Umbilical cord (tissue), 2 donors: ENCODE data around the gene LIN54. TPM values are rescaled to one million over a fixed set of nuclear protein-coding genes. Genes with fewer than 3 reads are reported as not detected.

Experiments used
- DNase-seq: peaks from one replicate; pipeline ENCODE4 v3.0.0-alpha.2; 2015; ENCODE audit warnings: low spot score
- total RNA-seq: library from RNA; depleted of rRNA; stranded (reverse); fragments of >200 nt; gene quantifications from one replicate; pipeline ENCODE4 v1.2.3, GENCODE V29; 2014; ENCODE audit warnings: low replicate concordance; ENCODE audit not compliant: insufficient read depth

LIN54 gene
- total RNA-seq, 1 donor from 2014 or later, result 14.2 TPM

DNA sequence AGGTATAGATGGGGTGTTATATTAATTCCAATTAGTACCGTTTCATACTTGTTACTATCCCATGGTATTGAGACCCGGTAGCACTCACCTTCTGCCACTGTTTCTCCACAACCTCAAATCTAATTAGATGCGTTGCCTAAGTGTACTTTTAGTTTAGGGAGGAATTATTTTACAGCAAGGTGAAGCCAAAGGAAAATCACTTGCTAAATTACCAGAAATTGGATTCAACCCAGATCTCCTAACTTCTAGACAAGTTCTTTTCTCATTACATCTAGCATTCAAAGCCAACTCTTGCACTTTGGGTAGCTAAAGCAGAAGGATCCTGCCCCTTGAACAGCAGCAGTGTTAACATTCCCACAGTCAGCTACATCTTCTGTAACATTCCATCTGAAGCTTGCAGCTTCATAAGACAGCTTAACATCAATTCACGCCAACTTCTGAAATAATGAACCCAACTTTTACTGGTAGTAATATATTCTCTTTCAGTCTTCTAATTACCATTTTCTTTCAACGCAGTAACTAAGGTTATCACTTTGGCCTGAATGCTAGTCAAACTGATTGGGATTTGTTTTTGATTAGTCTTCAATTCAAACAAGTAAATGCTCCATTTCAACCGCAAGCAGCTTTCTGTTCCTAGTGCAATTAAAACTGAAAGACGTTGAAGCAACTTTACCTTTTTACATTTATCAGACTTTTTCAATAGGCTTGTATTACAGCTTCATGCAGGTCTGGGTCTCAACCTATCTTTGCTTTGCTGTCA lies 118.7 kb downstream of the LIN54 start:
- peak; percentile 26 for DNase-seq

DNA sequence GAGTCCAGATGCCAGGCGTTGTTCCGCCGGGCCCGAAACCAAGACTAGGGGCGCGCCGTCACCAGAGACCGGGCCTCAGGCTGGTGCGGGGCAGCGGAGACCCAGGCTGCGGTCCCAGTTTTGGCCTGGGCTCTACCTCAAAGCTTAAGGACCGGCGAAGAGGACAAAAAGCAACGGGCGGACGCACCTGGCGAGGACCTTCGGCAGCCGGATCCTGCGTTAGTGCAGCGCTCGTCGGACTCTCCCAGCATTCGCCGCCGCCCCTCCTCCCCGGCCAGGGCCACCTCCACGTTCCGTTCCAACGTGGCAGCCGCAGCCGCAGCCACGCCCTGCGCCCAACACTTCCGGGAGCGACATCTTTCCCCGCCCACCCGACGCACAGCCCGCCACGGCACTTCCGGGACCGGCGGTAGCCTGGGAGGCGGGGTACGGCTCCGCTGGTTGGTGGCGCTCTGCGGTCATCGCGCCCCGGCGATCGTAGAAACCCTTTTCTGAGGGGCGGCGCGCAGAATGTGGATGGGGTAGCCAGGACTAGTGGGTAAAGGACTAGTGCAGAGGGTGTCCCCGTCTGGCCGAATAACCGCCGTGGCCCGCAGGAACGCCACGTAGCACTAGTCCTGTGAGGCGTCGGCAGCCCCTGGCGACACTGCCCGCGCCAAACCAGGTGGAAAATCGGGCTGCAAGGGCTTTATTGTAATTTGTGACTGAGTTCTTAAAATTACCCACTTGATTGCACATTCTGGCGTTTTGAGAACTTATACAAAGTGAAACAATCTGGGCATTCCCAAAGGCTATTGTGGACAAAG lies 119.5 kb downstream of the LIN54 start, which contains the start of gene SEC31A:
Gene SEC31A (minus strand): TSS at position 253 of the 806 bp plus-strand sequence. CDS start 9,217 bp downstream, outside the sequence.
- DNase-seq, result peak; percentile 97

DNA sequence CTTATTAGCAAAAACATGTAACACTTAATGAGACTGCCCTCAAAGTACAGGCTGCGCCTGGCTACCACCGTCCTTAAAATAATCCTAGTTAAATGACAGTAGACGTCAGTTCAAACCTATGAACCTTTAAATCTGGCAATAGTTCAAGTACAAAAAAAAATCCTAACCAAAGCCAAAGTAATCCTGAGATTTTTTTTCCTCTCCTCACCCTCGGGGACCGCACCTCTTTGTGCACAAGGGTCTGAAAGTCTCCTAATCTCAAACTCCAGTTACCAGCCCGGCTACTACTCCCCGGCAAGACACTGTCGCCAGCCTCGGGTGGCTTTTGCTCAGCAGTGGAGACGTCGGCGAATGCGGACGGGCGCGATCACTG lies 120.1 kb downstream of the LIN54 start:
- no peak for DNase-seq

GRCh38 chr4:82889287-82889686 lies 121.3 kb downstream of the LIN54 start:
- no peak for DNase-seq

- DNase-seq, result no peak
Observed at GRCh38 chr4:82886147-82886942, 124.3 kb downstream of the LIN54 start.

DNA sequence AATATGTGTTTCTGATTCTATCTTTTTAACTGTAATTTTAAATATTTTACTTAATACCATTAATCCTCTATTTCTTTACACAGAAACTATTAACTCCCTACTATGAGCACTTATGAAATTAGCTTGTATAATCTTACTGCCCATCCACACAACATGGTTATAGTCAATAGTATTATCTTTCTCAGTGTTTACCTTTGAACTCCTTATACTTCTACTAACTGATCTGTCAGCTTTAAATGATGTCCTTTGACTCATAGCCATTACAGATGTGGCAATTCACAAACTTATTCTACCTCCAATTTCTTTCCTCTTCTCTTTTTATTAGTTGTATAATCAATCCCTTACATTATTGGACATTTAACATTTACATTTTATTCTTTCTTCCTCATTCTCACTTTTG lies 125.2 kb downstream of the LIN54 start:
- DNase-seq, result no peak

Other genes with a start within 250 kb of the LIN54 start
- 27.2 TPM for gene SCD5, start 212.0 kb downstream of the LIN54 start, total RNA-seq
- gene SEC31A, start 119.7 kb downstream of the LIN54 start, total RNA-seq, result 351 TPM
- gene THAP9, start 110.1 kb downstream of the LIN54 start, total RNA-seq, result 12.0 TPM
- gene COPS4, start 24.4 kb upstream of the LIN54 start, total RNA-seq, result 250 TPM
- gene PLAC8, start 103.9 kb upstream of the LIN54 start, total RNA-seq, result 0.72 TPM